PFSK-1 (cell line): ENCODE data around the gene CLIP1.

Source experiments
- POLR2AphosphoS5 ChIP-seq: IDR thresholded peaks from 2 replicates; pipeline ENCODE4 v1.6.1; 2012; ENCODE audit warnings: low read depth, mild to moderate bottlenecking, control low read depth, low read length, moderate library complexity
- SIN3A ChIP-seq: IDR thresholded peaks from 2 replicates; pipeline ENCODE4 v1.6.1; 2012; ENCODE audit warnings: mild to moderate bottlenecking, low read length, moderate library complexity, borderline replicate concordance; ENCODE audit not compliant: insufficient read depth
- TF ChIP-seq, protein P1 (sequence below), 2 experiments: IDR thresholded peaks; 2 replicates each; pipeline versions ENCODE4 v1.6.1 to v1.8.0; 2011 to 2012; ENCODE audit warnings: low read depth in 2 of 2, low read length in 2 of 2, control low read depth in 1 of 2, inconsistent platforms in 1 of 2, mild to moderate bottlenecking in 1 of 2, moderate library complexity in 1 of 2; ENCODE audit not compliant: insufficient read depth in 1 of 2

DNA sequence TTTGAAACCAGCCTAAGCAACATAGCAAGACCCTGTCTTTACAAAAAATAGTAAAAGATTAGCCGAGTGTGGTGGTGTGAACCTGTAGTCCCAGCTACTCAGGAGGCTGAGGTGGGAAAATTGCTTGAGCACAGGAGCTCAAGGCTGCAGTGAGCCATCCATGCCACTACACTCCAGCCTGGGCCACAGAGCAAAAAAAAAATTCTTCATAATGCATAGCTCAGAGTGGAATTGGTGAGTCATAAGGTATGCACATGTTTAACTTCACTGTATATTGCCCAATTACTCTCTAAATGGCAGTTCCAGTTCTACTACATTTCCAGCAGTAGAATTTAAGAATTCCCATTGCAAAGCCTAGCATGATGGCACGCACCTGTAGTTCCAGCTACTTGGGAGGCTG is 26.8 kb upstream of the CLIP1 start:
- no peak for TF ChIP-seq SIN3A
- TF ChIP-seq, protein P1, sequence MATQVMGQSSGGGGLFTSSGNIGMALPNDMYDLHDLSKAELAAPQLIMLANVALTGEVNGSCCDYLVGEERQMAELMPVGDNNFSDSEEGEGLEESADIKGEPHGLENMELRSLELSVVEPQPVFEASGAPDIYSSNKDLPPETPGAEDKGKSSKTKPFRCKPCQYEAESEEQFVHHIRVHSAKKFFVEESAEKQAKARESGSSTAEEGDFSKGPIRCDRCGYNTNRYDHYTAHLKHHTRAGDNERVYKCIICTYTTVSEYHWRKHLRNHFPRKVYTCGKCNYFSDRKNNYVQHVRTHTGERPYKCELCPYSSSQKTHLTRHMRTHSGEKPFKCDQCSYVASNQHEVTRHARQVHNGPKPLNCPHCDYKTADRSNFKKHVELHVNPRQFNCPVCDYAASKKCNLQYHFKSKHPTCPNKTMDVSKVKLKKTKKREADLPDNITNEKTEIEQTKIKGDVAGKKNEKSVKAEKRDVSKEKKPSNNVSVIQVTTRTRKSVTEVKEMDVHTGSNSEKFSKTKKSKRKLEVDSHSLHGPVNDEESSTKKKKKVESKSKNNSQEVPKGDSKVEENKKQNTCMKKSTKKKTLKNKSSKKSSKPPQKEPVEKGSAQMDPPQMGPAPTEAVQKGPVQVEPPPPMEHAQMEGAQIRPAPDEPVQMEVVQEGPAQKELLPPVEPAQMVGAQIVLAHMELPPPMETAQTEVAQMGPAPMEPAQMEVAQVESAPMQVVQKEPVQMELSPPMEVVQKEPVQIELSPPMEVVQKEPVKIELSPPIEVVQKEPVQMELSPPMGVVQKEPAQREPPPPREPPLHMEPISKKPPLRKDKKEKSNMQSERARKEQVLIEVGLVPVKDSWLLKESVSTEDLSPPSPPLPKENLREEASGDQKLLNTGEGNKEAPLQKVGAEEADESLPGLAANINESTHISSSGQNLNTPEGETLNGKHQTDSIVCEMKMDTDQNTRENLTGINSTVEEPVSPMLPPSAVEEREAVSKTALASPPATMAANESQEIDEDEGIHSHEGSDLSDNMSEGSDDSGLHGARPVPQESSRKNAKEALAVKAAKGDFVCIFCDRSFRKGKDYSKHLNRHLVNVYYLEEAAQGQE (IDR thresholded peaks at IDR 0.05; ENCODE audit: insufficient read depth in 1 of 2, low read depth in 2 of 2, low read length in 2 of 2) = no peak
- TF ChIP-seq POLR2AphosphoS5 = no peak
